ENCODE data around the gene LRIG3.

DNA sequence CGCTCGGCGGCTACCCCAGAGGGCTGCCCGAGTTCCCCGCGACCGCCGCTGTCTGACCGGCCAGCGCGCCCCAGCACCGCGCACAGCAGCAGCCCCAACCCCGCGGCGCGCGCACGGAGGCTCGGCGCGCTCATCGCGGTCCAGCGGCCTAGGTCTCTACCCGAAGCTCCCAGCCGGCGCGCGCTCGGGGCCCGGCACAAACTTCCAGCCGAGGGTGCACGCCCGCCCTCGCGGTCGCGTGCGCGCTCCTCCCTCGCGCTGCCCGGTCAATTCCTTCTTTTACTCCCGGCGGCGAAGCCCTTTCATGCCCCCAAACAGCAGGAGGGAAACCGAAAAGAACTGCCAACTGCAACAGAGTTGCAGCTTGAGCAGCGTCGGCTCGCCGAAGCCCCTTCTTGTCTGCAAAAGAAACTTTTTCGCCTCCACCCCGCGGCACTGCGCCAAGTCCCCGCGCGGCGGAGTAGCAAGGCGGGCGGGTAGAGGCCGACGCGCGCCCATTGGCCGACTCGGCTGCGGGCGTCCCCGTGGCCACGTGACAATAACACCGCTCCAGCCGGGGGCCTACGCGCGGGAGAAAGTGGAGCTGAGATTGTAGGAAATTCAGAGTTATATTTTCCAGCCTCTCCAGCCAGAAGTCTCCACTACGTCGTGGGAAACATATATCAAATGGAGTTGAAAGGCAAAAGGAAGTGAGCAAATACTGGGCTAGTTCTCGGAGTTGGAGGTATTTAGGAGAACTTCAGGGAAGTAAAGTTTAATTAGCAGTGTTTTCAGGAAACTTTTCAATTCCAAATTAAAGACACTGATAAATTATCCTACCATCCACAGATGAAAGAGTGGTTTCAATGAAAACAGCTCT, at the start of gene LRIG3:
- TF ChIP-seq, protein P1, sequence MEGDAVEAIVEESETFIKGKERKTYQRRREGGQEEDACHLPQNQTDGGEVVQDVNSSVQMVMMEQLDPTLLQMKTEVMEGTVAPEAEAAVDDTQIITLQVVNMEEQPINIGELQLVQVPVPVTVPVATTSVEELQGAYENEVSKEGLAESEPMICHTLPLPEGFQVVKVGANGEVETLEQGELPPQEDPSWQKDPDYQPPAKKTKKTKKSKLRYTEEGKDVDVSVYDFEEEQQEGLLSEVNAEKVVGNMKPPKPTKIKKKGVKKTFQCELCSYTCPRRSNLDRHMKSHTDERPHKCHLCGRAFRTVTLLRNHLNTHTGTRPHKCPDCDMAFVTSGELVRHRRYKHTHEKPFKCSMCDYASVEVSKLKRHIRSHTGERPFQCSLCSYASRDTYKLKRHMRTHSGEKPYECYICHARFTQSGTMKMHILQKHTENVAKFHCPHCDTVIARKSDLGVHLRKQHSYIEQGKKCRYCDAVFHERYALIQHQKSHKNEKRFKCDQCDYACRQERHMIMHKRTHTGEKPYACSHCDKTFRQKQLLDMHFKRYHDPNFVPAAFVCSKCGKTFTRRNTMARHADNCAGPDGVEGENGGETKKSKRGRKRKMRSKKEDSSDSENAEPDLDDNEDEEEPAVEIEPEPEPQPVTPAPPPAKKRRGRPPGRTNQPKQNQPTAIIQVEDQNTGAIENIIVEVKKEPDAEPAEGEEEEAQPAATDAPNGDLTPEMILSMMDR (IDR thresholded peaks at IDR 0.05): no peak
- no peak for TF ChIP-seq POLR2A (IDR thresholded peaks at IDR 0.05)
